ENCODE results near the gene CDON. TPM values are rescaled to one million over a fixed set of nuclear protein-coding genes. Genes with fewer than 3 reads are reported as not detected.

CDON gene
- total RNA-seq, 2 donors from 2014 or later: 1.8 to 2.6 TPM

DNA sequence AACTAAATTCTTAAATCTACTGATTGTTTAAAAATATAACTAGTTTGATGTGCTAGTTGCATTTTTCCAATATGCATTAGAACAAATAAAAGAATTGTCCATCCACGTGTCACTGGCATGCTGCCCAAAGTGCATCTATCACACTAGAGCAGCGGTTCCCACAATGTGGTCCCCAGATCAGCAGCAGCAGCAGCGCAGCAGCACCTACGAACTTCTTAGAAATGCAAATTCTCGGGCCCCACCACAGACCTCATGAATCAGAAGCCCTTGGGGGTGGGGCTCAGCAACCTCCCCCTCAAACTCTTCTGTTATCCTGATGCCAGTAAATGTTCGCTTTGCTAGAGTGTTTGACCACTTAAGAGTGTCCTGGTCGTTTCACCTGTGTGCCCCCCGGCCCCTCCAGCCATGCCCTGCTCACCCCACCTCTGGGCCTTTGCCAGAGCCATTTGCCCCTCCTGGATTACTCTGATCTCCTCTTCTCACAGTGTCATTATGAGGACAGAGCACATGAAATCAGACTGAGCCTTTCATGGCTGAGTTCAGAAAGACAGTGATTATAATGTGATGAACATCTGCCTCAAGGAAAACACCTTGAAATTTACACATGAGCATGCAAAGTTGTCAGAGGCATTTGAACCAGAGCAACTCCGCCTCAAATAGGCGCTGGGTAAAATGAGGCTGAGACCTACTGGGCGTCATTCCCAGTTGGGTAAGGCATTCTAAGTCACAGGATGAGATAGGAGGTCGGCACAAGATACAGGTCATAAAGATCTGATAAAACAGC is 129.4 kb downstream of the CDON start:
- peaks cover 10% of the 10 kb centered on the region for H3K27me3 Mint-ChIP-seq
- H3K27ac Mint-ChIP-seq: no peak overlapping the region
- peak; percentile 56 for ATAC-seq (replicated peaks)
- H3K4me3 Mint-ChIP-seq: no peak overlapping the region
- no peaks in the 10 kb centered on the region for H3K9me3 Mint-ChIP-seq
- no peaks in the 10 kb centered on the region for H3K4me1 Mint-ChIP-seq
- H3K36me3 Mint-ChIP-seq (ENCODE audit: low read depth): no peaks in the 10 kb centered on the region

DNA sequence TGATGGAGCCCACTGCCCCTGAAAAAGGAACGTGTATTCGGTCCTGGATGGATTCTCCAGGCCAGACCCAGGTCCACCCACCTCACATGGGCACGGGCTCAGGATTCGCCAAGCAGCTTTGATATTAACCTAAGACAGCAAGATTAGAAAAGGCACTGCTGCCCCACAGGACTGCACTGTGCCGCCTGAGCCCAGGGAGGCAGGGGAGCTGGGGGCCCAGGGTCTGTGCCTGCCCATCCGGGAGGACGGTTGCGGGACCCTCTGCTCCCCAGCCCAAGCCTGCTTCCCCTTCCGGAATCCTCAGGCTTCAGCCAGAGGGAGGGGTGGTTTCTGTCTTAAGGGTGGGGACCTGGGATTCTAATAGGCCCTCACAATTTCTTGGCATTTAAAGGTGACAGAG is 130.4 kb downstream of the CDON start:
- ATAC-seq (replicated peaks): no peak
- Mint-ChIP-seq H3K27ac (no peak overlapping the region), H3K9me3 (no peaks in the 10 kb centered on the region), H3K27me3 (peaks cover 14% of the 10 kb centered on the region), H3K4me3 (no peak overlapping the region), H3K4me1 (no peaks in the 10 kb centered on the region), H3K36me3 (ENCODE audit: low read depth) (no peaks in the 10 kb centered on the region)

DNA sequence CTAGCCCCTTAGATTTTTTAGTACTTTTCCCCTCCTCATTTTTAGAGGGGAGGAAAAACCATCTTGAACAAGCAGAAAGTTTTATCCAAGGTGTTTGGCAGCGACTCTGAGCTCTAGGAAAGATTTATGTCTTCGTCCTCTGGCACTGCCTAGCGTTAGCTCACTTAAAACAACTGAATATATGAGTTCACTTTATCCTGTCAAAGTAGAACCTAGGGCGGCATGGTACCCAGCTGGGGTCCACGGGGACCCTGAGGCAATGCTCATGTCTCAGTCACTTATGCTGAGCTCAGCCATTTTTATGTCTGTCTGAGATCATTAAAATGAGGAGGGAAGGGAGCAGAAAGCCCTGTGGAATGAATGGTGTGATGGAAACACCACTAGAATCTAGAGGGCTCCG is 131.0 kb downstream of the CDON start:
- H3K4me3 Mint-ChIP-seq: no peak overlapping the region
- no peak for ATAC-seq (replicated peaks)
- no peak overlapping the region for H3K27ac Mint-ChIP-seq
- no peaks in the 10 kb centered on the region for H3K36me3 Mint-ChIP-seq (ENCODE audit: low read depth)
- H3K27me3 Mint-ChIP-seq: peaks cover 20% of the 10 kb centered on the region
- H3K9me3 Mint-ChIP-seq: no peaks in the 10 kb centered on the region
- H3K4me1 Mint-ChIP-seq: no peaks in the 10 kb centered on the region

DNA sequence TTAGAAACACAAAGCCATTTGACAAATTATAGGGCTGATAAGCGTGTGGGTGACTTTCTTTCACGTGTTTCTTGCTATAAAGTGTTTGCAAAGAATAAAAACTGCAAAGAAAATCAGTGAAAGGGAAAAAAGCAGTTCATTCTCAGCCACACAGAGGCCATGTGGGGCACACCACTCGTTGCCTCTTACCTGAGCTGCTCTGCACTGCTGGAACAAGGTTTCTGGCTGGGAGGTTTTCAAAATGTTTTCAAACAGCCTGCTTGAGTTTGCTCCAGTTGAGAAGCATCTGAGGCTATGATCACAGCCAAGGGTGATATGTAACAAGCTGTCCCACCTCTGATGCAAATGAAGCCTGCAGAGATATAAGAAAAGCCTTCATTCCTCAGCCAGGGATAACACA is 131.6 kb downstream of the CDON start:
- Mint-ChIP-seq H3K27me3 (peaks cover 21% of the 10 kb centered on the region), H3K4me1 (no peaks in the 10 kb centered on the region)

DNA sequence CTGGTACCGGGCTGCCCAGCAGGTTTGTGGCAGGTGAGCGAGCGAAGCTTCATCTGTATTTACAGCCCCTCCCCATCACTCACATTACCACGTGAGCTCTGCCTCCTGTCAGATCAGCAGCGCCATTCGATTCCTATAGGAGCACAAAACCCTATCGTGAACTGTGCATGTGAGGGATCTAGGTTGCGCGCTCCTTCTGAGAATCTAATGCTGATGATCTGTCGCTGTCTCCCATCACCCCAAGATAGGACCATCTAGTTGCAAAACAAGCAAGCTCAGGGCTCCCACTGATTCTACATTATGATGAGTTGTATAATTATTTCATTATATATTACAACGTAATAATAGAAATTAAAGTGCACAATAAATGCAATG is 132.6 kb downstream of the CDON start:
- no peak for ATAC-seq (replicated peaks)
- H3K27ac Mint-ChIP-seq: no peak overlapping the region
- H3K27me3 Mint-ChIP-seq: peaks cover 21% of the 10 kb centered on the region
- H3K36me3 Mint-ChIP-seq (ENCODE audit: low read depth): no peaks in the 10 kb centered on the region
- H3K4me3 Mint-ChIP-seq: no peak overlapping the region
- H3K4me1 Mint-ChIP-seq: no peaks in the 10 kb centered on the region
- no peaks in the 10 kb centered on the region for H3K9me3 Mint-ChIP-seq

More for the DNA sequence above, 131.6 kb downstream of the CDON start:
- no peak for ATAC-seq (replicated peaks)
- H3K27ac Mint-ChIP-seq: no peak overlapping the region
- no peaks in the 10 kb centered on the region for H3K36me3 Mint-ChIP-seq (ENCODE audit: low read depth)
- no peaks in the 10 kb centered on the region for H3K9me3 Mint-ChIP-seq
- H3K4me3 Mint-ChIP-seq: no peak overlapping the region

DNA sequence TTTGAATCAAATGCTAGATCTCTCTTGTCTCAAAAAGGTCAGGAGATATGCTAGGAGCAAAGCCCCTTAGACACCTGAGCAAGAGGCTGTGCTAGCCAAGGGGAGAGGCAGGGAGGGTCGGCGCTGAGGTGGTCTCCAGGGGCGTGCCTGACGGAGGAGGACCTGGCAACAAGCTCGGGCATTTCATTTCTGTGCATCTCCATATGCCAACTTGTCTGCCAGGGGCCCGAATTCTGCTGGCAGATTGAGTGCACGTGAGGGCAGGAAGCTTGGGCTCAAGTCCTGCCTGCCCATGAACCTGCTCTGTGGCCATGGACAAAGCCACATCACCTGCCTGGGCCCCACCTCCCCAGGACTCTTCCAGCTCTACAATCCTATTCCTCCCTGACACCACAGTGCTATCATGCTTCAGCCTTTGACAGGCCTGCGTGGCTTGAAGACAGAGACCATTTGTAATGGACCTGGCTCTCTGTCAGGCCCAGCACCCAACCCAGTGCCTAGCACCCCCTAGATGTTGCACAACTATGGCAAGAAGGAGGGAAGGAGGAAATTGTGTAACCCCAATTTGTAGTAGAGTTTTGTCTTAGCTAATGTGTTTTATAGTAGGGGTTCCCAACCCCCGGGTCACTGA is 133.1 kb downstream of the CDON start:
- ATAC-seq (replicated peaks): no peak
- Mint-ChIP-seq H3K9me3 (no peaks in the 10 kb centered on the region), H3K4me1 (no peaks in the 10 kb centered on the region), H3K27me3 (peaks cover 21% of the 10 kb centered on the region), H3K27ac (no peak overlapping the region), H3K4me3 (no peak overlapping the region), H3K36me3 (ENCODE audit: low read depth) (no peaks in the 10 kb centered on the region)

DNA sequence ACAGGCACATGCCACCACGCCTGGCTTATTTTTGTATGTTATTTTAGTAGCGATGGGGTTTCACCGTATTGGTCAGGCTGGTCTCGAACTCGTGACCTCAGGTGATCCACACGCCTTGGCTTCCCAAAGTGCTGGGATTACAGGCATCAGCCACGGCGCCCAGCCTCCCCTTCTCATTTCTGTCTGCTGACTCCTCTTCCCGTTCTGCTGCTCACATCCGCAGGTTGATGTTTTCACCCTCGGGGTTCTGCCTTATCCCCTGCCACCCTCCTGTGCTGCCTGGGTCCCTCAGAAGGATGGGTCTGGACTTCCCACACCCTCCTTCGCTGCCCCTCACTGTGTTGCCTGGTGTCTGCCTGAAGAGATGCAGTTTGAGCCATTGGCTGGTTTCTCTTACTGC is 136.0 kb downstream of the CDON start:
- H3K27ac Mint-ChIP-seq: no peak overlapping the region
- H3K4me1 Mint-ChIP-seq: no peaks in the 10 kb centered on the region
- peaks cover 21% of the 10 kb centered on the region for H3K27me3 Mint-ChIP-seq
- no peaks in the 10 kb centered on the region for H3K9me3 Mint-ChIP-seq
- H3K36me3 Mint-ChIP-seq (ENCODE audit: low read depth): no peaks in the 10 kb centered on the region
- no peak for ATAC-seq (replicated peaks)
- no peak overlapping the region for H3K4me3 Mint-ChIP-seq

DNA sequence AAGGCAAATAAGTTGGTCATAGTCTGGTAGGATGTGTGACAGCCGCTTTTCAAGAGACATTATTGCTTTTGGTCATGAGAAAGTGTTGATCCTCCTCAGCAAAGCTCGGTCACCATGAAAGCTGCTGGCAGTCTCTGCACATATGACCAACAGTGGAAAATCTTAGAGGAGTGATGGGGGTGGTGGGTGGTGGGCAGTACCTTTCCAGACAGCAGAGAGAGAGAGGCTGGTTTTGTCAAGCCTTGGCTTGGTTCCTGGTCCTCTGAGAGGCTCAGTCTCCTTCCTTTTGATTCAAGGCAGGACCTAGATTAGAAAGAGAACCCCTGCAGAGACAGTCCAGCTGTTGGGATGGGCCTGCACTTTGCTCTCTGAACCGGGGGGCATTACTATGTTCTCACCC is 136.9 kb downstream of the CDON start:
- Mint-ChIP-seq H3K27ac (no peak overlapping the region), H3K9me3 (no peaks in the 10 kb centered on the region), H3K4me3 (no peak overlapping the region), H3K4me1 (no peaks in the 10 kb centered on the region), H3K27me3 (peaks cover 19% of the 10 kb centered on the region), H3K36me3 (ENCODE audit: low read depth) (no peaks in the 10 kb centered on the region)
- no peak for ATAC-seq (replicated peaks)

DNA sequence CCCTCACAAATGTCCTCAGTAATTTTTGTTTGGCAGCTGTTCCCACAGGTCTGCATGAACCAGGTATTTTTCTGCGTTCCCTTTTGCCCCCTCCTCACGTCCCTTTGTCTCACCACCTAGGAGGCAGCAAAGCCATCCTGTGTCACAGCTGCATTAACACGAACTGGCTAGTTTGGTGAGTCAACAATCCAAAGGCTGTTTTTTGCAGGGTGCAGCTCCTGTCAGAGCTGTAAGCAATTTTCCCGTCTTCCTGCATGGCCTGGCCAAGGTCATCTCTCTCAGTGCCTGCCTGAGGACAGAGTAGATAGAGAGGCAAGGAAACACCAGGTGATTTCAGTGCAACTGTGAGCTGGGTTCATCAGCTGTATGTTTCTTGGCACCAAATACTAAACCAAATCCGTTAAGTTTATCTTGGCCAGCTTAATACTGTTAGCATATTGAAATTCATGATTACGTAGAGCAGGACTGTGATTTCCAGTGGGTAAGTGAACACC is 137.4 kb downstream of the CDON start:
- peaks cover 19% of the 10 kb centered on the region for H3K27me3 Mint-ChIP-seq
- H3K36me3 Mint-ChIP-seq (ENCODE audit: low read depth): no peaks in the 10 kb centered on the region
- no peak overlapping the region for H3K27ac Mint-ChIP-seq
- no peaks in the 10 kb centered on the region for H3K4me1 Mint-ChIP-seq
- no peak overlapping the region for H3K4me3 Mint-ChIP-seq
- H3K9me3 Mint-ChIP-seq: no peaks in the 10 kb centered on the region
- no peak for ATAC-seq (replicated peaks)

DNA sequence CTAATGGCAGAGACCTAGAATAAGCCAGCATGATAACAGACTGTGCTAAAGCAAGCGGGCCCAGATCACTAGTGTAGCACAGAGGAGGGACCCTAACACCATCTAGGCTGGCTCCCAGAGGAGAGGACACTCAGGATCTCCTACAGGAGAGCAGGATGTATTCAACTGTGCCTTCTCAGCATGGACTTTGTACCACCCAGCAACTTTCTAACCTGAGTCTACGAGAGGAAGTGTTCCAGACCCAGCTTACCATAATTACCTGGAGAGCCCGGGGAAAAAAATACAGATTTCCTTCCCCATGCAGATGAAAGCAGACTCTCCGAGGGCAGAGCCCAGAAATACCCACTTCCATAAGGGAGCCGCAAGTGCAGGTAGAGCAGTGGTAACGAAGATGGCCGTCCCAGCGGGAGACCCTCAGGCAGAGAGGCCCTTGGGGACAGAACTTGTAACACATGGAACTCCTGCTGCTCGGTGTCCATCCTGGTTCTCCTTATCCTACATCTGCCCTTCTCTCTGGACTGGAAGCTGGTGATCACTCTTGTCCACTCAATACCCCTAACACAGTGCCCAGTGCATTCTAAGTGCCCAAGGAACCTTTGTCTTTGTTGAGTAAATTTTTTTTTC is 138.2 kb downstream of the CDON start:
- Mint-ChIP-seq H3K9me3 (no peaks in the 10 kb centered on the region), H3K4me3 (no peak overlapping the region), H3K36me3 (ENCODE audit: low read depth) (no peaks in the 10 kb centered on the region), H3K27ac (no peak overlapping the region), H3K4me1 (no peaks in the 10 kb centered on the region), H3K27me3 (peaks cover 18% of the 10 kb centered on the region)
- ATAC-seq (replicated peaks): no peak

DNA sequence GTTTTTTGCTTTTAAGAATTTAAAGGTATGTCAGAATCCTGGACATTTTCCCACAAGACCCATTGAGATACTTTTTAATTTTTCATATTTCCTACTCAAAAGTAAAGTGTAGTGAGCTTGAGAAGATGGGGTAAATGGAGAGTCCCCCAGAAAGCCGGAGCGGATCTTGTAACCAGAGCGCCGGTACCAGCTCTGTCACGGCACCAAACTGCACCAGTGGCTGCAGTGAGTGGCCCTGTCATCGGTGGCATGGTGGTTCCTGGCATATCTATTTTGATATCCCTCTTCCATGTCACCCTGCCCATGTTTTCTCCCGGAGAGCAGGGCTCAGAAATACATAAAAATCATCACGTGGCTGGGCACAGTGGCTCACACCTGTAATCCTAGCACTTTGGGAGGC is 139.0 kb downstream of the CDON start:
- peaks cover 22% of the 10 kb centered on the region for H3K27me3 Mint-ChIP-seq
- H3K36me3 Mint-ChIP-seq (ENCODE audit: low read depth): no peaks in the 10 kb centered on the region
- H3K9me3 Mint-ChIP-seq: no peaks in the 10 kb centered on the region
- H3K27ac Mint-ChIP-seq: no peak overlapping the region
- no peak overlapping the region for H3K4me3 Mint-ChIP-seq
- ATAC-seq (replicated peaks): no peak
- no peaks in the 10 kb centered on the region for H3K4me1 Mint-ChIP-seq

DNA sequence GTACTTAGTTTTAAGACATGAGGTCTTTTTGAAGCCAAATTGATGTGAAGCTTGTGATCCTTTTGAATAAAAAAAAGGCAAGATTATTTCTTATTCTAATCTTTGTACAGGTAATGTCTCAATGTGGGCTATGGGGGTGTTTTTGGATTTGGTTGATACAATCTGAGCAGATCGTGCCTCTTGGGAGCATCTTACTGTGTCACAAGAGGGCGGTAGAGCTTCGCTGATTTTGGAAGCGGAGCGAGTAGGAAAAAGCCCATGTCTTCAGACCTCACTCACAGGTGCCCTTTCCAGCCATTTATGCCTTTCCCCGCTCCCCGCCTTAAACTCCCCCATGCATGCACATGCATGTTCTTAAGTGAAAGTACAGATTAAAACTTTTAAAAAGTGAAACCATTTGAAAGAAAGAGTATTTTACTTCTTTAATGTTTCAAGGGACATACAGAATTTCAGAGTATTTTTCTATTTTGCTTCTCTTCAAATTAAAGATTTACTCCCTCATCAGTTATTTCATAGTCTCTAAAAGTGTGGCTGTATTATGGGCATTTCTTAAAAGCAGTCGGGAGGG is 139.6 kb downstream of the CDON start:
- Mint-ChIP-seq H3K4me1 (no peaks in the 10 kb centered on the region), H3K36me3 (ENCODE audit: low read depth) (no peaks in the 10 kb centered on the region), H3K27me3 (peaks cover 27% of the 10 kb centered on the region), H3K4me3 (no peak overlapping the region), H3K9me3 (no peaks in the 10 kb centered on the region), H3K27ac (no peak overlapping the region)
- peak; percentile 76 for ATAC-seq (replicated peaks)

DNA sequence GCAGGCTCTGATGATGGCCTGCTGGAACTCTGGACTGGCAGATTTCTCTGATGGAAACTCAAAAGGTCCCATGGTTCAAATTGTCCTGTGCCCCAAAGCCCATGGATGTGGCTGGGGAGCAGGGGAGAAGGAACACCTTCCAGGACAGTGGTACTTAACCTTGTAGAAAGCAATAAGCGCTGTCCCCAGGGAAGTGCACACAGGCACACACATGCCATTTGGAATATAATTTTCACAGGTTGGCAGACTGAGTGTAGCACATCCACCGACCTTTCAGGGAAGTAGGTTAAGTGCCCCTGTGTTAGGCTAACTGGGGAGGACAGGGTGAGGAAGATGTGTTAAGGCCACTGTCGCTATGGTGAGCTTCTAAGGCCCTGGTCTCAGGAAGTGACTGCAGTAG is 140.5 kb downstream of the CDON start:
- no peak for ATAC-seq (replicated peaks)

DNA sequence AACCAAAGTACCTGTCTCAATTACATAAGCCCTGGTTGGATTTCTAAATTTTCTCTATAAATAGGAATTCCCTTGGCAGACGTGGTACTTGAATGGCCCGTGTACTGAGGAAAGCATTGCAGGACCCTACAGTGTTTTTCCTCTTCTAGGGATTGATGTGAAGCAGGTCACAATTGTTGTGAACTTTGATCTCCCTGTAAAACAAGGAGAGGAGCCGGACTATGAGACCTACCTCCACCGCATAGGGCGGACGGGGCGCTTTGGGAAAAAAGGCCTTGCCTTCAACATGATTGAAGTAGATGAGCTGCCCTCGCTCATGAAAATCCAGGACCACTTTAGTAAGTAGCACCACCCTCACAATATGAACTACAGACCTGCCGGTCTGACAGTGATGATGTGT is 141.6 kb downstream of the CDON start:
- no peaks in the 10 kb centered on the region for H3K9me3 Mint-ChIP-seq
- no peak overlapping the region for H3K27ac Mint-ChIP-seq
- no peaks in the 10 kb centered on the region for H3K36me3 Mint-ChIP-seq (ENCODE audit: low read depth)
- H3K4me1 Mint-ChIP-seq: no peaks in the 10 kb centered on the region
- no peak overlapping the region for H3K4me3 Mint-ChIP-seq
- no peak for ATAC-seq (replicated peaks)
- H3K27me3 Mint-ChIP-seq: peaks cover 30% of the 10 kb centered on the region

More for the DNA sequence above, 140.5 kb downstream of the CDON start:
- Mint-ChIP-seq H3K4me3 (no peak overlapping the region), H3K4me1 (no peaks in the 10 kb centered on the region), H3K9me3 (no peaks in the 10 kb centered on the region), H3K27me3 (peaks cover 27% of the 10 kb centered on the region), H3K27ac (no peak overlapping the region), H3K36me3 (ENCODE audit: low read depth) (no peaks in the 10 kb centered on the region)

All from activated T-helper 17 cell treated with anti-CD3 and anti-CD28 coated beads, Interleukin-2, amount 50 U/mL, for 72 hours (primary cell).